ENCODE results near the gene SCN3A. TPM values are rescaled to one million over a fixed set of nuclear protein-coding genes. Genes with fewer than 3 reads are reported as not detected.
A peak's percentile ranks its signal among the peaks of the same experiment; 100 is the strongest.

SCN3A gene
- polyA plus RNA-seq, 1 donor from 2014 or later, result 161 TPM

DNA sequence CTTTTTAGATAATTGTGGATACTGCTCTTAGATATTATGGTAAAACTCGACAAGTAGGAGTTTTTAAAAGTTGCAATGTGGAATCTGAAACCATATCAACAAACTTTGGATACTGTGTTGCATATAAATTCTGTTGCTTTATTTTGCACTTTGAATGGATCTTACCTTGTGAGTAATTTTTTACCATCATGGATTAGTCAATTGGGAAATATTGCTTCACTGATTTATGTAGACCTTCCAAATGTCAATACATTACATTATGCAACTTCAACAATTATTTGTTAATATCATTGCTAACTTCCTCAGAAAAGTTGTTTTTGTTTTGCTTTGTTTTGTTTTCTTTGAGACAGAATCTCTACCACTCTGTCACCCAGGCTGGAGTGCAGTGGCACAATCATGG is 146.5 kb downstream of the SCN3A start:
- no peaks in the 10 kb centered on the region for H3F3A ChIP-seq (ENCODE audit: insufficient read depth, low read length, poor library complexity, severe bottlenecking)
- H3K79me2 ChIP-seq (replicated peaks; ENCODE audit: insufficient read depth, low read length), result no peaks in the 10 kb centered on the region
- no peaks in the 10 kb centered on the region for H3K9me2 ChIP-seq (ENCODE audit: insufficient read depth, low read length)
- no peaks in the 10 kb centered on the region for H3K36me3 ChIP-seq (ENCODE audit: insufficient read depth, low read length)
- H3K4me3 ChIP-seq (ENCODE audit: low read length), result no peak overlapping the region
- TF ChIP-seq EP300 (conservative IDR thresholded peaks at IDR 0.05; ENCODE audit: poor library complexity, severe bottlenecking), result no peak
- no peak for TF ChIP-seq MXI1 (conservative IDR thresholded peaks at IDR 0.05; ENCODE audit: poor library complexity, severe bottlenecking)
- TF ChIP-seq POLR2AphosphoS5 (IDR thresholded peaks at IDR 0.05), result no peak
- TF ChIP-seq, protein P1, sequence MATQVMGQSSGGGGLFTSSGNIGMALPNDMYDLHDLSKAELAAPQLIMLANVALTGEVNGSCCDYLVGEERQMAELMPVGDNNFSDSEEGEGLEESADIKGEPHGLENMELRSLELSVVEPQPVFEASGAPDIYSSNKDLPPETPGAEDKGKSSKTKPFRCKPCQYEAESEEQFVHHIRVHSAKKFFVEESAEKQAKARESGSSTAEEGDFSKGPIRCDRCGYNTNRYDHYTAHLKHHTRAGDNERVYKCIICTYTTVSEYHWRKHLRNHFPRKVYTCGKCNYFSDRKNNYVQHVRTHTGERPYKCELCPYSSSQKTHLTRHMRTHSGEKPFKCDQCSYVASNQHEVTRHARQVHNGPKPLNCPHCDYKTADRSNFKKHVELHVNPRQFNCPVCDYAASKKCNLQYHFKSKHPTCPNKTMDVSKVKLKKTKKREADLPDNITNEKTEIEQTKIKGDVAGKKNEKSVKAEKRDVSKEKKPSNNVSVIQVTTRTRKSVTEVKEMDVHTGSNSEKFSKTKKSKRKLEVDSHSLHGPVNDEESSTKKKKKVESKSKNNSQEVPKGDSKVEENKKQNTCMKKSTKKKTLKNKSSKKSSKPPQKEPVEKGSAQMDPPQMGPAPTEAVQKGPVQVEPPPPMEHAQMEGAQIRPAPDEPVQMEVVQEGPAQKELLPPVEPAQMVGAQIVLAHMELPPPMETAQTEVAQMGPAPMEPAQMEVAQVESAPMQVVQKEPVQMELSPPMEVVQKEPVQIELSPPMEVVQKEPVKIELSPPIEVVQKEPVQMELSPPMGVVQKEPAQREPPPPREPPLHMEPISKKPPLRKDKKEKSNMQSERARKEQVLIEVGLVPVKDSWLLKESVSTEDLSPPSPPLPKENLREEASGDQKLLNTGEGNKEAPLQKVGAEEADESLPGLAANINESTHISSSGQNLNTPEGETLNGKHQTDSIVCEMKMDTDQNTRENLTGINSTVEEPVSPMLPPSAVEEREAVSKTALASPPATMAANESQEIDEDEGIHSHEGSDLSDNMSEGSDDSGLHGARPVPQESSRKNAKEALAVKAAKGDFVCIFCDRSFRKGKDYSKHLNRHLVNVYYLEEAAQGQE (IDR thresholded peaks at IDR 0.05; ENCODE audit: borderline replicate concordance), result no peak
- TF ChIP-seq, protein P2, sequence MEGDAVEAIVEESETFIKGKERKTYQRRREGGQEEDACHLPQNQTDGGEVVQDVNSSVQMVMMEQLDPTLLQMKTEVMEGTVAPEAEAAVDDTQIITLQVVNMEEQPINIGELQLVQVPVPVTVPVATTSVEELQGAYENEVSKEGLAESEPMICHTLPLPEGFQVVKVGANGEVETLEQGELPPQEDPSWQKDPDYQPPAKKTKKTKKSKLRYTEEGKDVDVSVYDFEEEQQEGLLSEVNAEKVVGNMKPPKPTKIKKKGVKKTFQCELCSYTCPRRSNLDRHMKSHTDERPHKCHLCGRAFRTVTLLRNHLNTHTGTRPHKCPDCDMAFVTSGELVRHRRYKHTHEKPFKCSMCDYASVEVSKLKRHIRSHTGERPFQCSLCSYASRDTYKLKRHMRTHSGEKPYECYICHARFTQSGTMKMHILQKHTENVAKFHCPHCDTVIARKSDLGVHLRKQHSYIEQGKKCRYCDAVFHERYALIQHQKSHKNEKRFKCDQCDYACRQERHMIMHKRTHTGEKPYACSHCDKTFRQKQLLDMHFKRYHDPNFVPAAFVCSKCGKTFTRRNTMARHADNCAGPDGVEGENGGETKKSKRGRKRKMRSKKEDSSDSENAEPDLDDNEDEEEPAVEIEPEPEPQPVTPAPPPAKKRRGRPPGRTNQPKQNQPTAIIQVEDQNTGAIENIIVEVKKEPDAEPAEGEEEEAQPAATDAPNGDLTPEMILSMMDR (IDR thresholded peaks at IDR 0.05; ENCODE audit: poor library complexity, severe bottlenecking), result no peak
- no peak for TF ChIP-seq EZH2 (IDR thresholded peaks at IDR 0.05; ENCODE audit: borderline replicate concordance, insufficient read depth, low read length, poor library complexity, severe bottlenecking)
- no peak overlapping the region for H2AFZ ChIP-seq (ENCODE audit: low read depth, low read length)
- no peaks in the 10 kb centered on the region for H3K9me3 ChIP-seq (ENCODE audit: low read length)
- no peaks in the 10 kb centered on the region for H3K27me3 ChIP-seq (ENCODE audit: insufficient read depth, low read depth, low read length)
- no peak overlapping the region for H3K27ac ChIP-seq (ENCODE audit: low read length)
- H3K9ac ChIP-seq (ENCODE audit: low read length), result no peak overlapping the region
- H3K4me2 ChIP-seq (ENCODE audit: low read length), result no peak overlapping the region
- H4K20me1 ChIP-seq (ENCODE audit: insufficient read depth), result no peaks in the 10 kb centered on the region

DNA sequence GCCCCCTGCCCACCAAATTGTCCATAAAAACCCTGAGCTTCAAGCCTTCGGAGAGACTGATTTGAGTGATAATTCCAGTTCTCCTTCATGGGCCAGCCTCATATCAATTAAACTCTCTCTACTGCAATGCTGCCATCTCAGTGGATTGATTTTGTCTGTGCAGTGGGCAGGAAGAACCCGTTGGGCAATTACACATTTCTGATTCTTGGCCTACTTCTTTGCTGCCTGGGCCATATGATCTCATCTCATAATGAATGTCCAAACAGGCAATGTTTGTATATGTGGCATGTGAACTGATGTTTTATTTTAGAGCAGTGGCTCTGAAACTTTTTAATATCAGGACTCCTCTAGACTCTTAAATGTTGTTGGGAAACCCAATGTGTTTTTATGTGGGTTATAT is 147.3 kb downstream of the SCN3A start:
- Histone ChIP-seq H3K9ac (ENCODE audit: low read length) (no peak overlapping the region), H3K9me2 (ENCODE audit: insufficient read depth, low read length) (no peaks in the 10 kb centered on the region), H3K27me3 (ENCODE audit: insufficient read depth, low read depth, low read length) (no peaks in the 10 kb centered on the region), H3K4me2 (ENCODE audit: low read length) (no peak overlapping the region), H3F3A (ENCODE audit: insufficient read depth, low read length, poor library complexity, severe bottlenecking) (no peaks in the 10 kb centered on the region), H3K79me2 (replicated peaks; ENCODE audit: insufficient read depth, low read length) (no peaks in the 10 kb centered on the region), H4K20me1 (ENCODE audit: insufficient read depth) (no peaks in the 10 kb centered on the region), H3K9me3 (ENCODE audit: low read length) (no peaks in the 10 kb centered on the region), H2AFZ (ENCODE audit: low read depth, low read length) (no peak overlapping the region), H3K36me3 (ENCODE audit: insufficient read depth, low read length) (no peaks in the 10 kb centered on the region), H3K4me3 (ENCODE audit: low read length) (no peak overlapping the region), H3K27ac (ENCODE audit: low read length) (peak overlapping the region; percentile 85)
- TF ChIP-seq SMC3 (conservative IDR thresholded peaks at IDR 0.05; ENCODE audit: poor library complexity), result no peak
- TF ChIP-seq, protein P2 (IDR thresholded peaks at IDR 0.05; ENCODE audit: poor library complexity, severe bottlenecking), result no peak
- no peak for TF ChIP-seq EP300 (conservative IDR thresholded peaks at IDR 0.05; ENCODE audit: poor library complexity, severe bottlenecking)
- TF ChIP-seq POLR2AphosphoS5 (IDR thresholded peaks at IDR 0.05), result no peak
- TF ChIP-seq, protein P1 (IDR thresholded peaks at IDR 0.05; ENCODE audit: borderline replicate concordance), result no peak
- no peak for TF ChIP-seq RAD21 (conservative IDR thresholded peaks at IDR 0.05)
- no peak for TF ChIP-seq TAF1 (IDR thresholded peaks at IDR 0.05; ENCODE audit: low read depth)
- TF ChIP-seq EZH2 (IDR thresholded peaks at IDR 0.05; ENCODE audit: borderline replicate concordance, insufficient read depth, low read length, poor library complexity, severe bottlenecking), result no peak
- no peak for TF ChIP-seq MXI1 (conservative IDR thresholded peaks at IDR 0.05; ENCODE audit: poor library complexity, severe bottlenecking)

All from neural cell (in vitro differentiated cells).